HG03378 (cell line): ENCODE results near the gene TPPP.
"Not testable (repeated sequence)": the region's sequence is repeated elsewhere in the genome, so short reads cannot be mapped to it uniquely, and the experiment has no call there.

Source experiments
- ATAC-seq: cut with Tn5 transposase; IDR thresholded peaks from one replicate; pipeline ENCODE4 v1.9.1; 2021; ENCODE audit warnings: mild to moderate bottlenecking, moderate library complexity; ENCODE audit not compliant: unreplicated experiment

The TPPP gene

DNA sequence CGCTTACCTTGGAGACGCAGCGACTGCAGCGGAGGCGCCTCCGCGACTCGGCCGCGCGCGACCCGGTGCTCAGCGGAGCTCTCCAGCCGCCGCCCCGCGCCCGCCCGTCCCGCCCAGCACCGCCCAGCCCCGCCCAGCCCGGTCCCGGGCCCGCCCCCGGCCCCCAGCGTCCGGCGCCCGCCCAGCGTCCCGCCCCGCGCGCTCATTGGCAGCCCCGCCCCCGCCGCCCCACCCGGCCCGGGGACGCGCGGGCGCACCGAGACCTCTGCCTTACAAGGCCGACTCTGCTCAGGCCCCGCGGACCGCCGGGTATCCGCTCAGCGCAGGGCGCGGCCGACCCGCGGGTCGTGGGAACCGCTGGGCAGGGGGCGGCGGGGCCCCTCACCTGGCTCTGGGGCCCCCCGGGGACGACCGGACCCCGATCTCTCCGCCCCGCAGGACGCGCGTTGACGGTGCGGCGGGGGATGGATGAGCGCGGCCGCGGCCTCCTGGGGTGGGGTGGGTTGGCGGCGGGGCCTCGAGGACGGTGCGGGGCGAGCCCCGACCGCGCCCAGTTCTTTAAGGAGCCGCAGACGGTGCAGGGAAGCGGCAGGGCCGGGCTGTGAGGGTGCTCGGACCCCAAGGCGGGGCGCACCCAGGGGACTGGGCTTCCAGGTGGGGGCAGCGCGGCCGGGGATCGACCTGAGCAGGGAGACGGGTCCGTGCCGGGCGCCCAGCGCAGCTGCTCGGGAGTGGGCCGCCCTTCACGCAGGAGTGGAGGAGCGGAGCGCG lies at the start of gene TPPP:
Gene TPPP, minus strand, starts transcription at position 82 of the 771 bp plus-strand sequence. CDS start 15,292 bp downstream, outside the sequence.
- not testable (repeated sequence) for ATAC-seq

DNA sequence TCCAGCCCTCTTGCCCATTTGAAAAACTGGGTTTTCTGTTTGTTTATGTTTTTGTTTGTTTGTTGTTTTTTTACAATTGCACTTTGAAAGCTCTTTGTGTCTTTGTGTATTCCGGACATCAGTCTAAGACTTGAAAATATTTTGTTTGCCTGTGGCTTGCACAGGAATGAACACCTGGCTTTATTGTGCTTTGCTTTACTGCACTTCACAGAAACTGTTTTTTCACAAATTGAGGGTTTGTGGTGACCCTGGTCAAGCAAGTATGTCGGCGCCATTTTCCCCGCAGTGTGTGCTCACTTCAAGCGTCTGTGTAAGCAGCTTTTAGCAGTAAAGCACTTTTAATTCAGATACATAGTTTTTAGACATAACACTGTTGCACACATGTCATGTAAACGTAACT lies 49.1 kb upstream of the TPPP start:
- ATAC-seq = not testable (repeated sequence)

DNA sequence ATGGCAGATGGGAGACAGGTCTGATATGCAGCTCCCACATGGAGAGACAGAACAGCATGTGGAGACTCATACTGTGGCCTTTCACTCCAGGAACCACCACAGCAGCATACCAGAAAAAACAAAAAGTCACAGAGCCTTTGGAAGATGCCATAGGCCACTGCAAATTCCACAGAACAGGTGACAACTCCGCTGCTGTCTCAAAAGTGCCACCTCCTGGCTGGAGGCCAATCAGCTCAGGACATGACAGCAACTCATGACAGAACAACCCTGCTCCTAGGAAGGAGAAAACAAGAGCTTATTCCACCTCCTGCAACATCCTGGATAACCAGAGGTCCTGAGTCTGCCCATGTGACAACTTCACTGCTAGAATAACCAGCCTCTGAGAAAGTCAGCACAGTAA lies 41.0 kb upstream of the TPPP start:
- not testable (repeated sequence) for ATAC-seq

DNA sequence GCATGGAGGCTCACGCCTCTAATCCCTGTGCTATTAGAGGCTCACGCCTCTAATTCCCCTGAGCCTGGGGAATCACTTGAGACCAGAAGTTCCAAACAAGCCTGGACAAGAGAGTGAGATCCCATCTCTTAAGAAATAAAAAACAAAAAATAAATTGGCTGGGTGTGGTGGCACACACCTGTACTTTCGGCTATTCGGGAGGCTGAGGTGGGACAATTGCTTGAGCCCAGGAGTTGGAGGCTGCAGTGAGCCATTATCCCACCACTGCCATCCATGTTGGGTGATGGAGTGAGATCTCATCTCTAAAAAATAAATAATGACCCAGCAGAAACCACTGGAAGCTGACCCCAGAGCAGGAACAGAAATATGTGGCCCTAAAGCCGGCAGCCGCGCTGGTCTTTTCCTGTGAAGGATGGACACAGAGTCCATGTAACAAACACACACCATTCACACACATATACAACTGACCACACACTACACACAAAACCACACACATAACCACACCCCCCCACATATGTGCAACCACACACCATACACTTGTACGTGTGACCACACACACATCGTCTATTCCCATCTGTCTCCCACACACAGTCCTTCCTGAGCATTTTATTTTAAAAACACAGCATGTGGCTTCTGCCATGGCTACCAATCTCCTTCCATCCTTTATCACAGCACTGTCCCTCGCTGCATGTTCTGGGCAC lies 39.8 kb upstream of the TPPP start:
- ATAC-seq = not testable (repeated sequence)

DNA sequence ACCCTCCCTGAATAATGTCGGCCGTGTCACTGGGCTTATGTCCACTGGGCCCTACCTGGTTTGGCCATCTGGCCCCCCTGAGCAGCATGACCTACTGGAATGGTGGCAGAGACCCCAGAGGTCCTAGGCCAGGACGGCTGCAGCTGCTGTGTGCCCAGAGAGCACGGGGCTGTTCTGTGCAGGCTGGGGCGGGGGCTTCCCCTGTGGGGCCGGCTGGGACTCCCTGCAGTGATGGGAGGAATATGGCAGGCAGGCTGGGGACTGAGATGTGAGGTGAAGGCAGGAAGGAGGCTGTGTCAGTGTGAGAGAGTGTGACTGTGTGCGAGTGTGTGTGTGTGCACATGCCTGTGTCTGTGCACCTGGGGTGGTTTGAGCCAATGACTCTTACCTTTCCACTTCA lies 36.1 kb upstream of the TPPP start:
- ATAC-seq = not testable (repeated sequence)

DNA sequence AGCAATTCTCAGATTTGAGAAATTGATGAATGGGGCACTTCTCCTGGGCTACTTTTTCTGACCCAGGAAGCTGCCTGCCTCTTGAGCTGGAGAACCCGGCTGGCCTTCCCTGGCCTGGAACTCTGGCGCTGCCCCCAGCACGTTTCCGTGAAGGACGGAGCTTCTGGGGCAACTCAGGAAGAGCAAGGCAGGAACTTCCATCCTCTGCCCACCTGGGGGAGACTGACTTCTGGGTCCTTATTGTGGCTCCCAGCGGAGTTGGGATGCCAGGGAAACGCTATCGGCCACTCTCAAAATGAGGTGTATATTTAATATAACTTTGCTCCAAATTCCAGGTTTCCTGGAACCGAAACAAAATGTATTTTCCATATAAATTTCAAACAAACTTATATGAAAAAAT lies 33.9 kb upstream of the TPPP start:
- ATAC-seq = not testable (repeated sequence)

DNA sequence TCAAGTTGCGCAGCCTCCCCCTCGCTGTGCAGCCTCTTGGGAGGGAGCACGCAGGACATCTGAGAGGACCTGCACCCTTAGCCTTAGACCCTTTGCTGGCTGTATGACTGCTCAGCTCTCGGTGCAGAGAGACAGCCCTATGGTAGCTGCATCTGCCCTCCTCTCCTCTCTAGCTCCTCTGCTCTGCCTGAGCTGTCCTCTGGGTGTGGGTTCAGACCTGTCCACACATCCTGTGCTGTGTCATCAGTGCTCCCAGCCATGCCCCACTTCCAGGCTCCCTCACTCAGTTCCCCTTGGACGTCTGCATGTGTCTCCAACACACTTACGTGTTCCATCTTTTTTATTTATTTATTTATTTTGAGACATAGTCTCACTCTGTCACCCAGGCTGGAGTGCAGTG lies 30.7 kb upstream of the TPPP start:
- ATAC-seq = not testable (repeated sequence)

DNA sequence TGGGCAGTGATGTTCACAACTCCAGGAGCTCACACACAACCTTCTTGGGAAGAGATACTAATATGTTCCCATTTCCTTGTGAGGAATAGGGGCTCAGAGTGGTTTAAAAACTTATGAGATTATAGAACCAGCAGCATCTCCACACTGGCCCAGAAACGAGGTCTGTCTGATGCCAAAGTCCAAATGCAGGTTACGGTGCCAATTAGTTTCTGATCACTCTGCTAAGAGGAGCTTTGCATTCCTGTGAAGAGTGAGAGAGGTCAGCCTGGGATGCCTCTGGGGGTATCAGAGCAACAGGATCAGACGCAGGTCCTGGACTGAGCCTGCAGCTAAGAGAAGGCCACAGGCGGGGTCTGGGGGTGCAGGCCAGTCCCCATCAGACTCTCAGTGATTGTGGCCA lies 30.2 kb upstream of the TPPP start:
- not testable (repeated sequence) for ATAC-seq

DNA sequence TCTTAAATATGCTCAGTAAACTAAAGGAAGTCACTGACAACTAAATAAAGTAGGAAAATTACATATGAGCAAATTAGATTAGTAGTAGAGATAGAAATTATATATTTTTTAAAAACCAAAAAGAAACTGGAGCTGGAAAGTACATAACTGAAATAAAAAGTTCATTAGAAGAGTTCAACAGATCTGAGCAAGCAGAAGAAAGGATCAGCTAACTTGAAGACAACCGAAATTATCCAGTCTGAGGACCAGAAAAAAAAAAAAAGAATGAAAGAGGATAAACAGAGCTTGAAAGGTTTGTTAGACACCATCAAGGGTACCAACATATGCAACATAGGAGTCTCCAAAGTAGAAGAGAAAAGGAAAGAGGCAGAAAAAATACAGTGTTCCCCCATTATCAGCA lies 26.2 kb upstream of the TPPP start:
- not testable (repeated sequence) for ATAC-seq

DNA sequence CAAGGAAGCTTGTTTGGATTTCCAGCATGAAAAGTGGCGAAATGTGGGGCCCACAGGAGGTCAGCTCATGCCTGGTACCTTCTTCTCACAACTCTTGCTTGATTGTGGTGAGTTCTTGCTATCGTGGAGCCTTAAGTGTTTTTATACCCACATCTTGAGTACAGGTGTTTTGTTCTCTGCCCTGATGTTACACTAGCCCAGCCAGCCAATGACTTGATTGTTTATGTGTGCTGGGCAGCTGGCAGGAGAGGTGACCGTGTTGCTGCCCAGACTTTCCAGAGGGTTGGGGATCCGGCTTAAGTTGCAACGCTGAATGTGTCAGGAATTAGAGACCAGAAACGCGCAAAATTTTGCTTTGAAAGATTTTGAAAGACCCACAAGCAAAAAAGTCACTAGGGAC lies 24.0 kb upstream of the TPPP start:
- no peak for ATAC-seq

DNA sequence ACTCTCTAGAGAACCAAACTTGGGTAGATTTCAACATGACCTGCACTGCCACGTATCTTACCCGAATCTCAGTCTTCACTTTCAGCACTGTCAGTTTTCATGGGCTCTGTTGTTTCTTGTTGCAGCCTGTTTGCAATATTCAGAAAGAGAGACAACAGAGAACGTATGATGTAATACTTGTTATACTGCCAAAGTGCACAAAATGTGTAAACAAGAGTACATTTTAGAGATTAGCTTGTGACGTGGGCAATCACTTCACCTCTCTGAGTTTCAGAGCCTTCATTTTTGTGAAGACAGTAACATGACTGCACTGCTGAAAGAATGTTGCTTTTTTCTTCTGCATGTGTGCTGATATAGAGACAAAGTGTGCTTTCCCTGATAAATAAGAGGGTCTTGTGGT lies 23.6 kb upstream of the TPPP start:
- ATAC-seq = not testable (repeated sequence)

DNA sequence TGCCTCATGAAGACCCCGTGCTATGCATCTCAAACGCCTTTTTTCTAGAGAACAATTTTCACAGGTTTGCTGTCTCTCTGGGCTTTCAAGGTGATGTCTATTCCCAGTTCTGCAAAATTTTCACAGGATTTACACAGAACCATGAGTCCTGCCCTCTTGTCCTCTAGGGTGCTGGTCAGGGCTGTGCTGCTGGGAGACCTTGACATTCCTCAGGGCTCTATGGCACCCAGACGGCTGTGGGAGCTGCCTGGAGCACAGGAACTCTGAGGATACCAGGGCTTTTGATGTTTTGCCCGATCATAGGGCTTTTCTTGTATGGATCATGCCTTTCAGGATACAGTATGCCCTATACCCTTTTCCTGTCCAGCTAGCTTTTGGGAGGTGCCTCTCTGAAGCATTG lies 22.5 kb upstream of the TPPP start:
- not testable (repeated sequence) for ATAC-seq

DNA sequence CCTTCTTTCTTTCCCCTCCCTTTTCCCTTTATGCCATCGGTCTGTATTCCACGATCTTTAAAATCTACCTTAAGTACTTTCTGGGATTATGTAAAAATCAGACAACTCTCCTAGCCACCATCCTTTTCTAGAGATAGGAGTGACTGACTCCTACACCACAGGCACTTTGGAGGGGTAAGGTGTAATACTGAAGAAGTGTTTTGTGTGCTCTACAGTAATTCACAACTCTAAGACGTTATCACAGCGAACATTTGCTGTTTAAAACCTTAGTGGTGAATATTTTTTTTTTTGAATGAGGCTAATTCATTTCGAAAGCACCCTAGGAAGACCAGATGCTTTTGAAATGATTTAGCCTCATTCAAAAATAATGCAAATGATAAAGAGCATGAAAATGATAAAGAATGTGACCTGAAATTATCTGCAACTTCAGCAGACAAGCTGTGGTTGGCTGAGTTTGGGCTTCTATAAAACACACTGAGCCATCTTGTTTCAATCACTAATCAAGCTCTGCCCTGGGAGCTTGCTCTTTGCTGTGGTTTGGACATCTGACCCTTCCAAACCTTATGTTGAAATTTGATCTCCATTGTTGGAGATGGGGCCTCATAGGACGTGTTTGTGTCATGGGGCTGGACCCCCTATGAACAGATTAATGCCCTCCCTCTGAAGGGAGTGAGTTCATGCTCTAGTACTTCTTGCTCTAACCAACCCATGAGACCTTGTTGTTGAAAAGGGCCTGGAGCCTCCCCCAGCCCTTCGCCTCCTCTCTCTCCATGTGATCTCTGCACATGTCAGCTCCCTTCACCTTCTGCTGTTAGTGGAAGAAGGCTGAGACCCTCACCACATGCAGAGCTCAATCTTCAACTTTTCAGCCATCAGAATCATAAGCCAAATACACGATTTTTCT lies 21.3 kb upstream of the TPPP start:
- ATAC-seq = not testable (repeated sequence)

DNA sequence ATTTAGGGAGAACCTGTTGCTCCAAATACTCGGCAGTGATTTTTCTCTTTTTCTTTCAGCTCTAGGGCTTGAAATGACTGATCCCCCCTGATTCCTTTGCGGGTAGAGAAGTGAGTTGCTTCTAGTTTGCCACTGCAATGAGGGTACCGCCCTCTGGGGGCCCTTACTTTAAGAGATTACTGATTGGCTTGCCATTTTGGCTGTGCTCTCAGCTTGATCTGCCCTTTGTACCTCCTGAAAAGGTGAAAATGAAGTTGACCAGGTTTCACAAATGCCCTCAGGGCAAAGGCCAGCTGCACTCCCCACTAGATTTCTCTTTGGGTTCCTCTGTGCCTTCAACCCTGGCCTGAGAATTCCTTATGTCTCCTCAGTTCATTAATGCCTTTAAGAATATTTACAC lies 20.5 kb upstream of the TPPP start:
- not testable (repeated sequence) for ATAC-seq

DNA sequence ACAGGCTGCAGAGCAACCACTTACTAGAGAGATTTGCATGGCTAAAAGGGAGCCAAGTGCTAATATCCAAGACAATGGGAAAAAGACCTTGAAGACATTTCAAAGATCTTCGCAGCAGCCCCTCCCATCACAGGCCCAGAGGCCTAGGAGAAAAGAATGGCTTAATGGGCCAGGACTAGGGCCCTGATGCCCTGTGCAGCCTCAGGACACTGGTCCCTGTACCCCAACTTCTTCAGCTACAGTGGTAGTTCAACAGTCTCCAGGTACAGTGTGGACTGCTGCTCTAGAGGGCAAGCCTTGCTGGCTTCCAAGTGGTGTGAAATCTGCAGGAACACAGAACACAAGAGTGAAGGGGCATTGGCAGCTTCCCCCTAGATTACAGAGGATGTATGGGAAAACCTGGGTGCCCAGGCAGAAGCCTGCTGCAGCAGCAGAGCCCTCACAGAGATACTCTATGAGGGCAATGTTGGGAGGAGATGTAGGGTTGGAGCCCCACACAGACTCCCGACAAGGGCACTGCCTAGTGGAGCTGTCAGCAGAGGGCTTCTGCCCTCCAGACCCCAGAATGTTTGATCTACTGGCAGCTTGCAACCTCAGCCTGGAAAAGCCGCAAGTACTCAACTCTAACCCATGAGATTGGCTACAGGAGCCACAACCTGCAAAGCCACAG lies 15.8 kb upstream of the TPPP start:
- ATAC-seq = not testable (repeated sequence)

DNA sequence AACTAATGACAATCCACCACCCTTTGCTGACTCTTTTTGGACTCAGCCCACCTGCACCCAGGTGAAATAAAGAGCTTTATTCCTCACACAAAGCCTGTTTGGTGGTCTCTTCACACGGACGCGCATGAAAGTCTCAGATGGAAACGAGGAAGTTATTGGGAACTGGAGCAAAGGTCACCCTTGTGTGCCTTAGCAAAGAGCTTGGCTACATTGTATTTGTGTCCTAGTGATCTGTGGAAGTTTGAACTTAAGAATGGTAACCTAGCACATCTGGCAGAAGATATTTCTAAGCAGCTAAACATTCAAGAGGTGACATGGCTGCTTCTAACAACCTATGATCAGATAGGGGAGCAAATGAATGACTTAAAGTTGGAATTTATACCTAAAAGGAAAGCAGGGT lies 15.2 kb upstream of the TPPP start:
- not testable (repeated sequence) for ATAC-seq

DNA sequence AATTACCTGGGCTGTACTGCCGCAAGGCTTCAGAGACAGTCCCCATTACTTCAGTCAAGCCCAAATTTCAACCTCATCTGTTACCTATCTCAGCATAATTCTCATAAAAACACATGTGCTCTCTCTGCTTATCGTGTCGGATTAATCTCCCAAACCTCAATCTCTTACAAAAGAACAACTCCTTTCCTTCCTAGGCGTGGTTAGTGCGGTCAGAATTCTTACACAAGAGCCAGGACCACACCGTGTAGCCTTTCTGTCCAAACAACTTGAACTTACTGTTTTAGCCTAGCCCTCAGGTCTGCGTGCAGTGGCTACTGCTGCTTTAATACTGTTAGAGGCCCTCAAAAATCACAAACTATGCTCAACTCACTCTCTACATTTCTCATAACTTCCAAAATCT lies 13.0 kb upstream of the TPPP start:
- not testable (repeated sequence) for ATAC-seq

DNA sequence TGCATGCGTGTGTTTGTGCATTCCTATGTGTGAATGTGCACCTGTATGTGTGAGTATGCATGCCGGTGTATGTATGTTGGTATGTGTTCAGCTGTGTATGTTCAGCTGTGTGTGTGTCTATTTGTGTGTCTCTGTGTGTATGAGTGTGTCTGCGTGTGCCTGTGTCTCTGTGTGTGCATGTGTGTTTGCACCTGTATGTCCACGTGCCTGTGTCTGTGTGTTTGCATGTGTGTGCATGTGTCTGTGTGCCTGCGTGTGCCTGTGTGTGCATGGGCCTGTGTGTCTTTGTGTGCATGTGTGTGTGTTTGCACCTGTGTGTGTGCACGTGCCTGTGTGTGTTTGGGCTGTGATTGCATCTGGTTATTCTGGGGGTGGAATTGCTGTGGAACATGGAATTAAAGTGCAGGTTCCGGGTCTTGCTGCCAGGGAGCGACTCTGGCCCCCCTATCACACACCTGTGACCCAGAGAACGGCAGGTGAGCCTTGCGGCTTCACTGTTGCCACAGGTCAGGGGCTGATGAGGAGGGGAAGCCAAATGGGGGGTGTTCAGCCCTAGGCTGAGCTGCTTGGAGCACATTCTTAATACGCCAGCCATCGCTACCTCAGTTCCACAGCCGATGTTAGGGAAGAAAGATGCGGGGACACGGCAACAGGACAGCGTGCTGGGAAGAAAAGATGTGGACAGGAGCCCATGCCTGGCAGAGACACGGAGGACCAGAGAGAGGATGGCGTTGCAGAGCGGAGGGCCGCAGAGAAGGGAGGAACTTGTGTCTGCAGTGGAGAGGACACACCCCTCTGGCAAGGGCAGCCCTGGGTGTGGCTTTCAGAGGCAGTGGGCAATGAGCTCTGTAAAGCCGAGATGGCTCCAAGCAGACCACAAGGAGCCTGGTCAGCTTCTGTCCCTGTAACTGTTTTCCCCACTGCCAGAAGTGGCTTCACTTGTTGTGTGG lies 3.9 kb upstream of the TPPP start:
- not testable (repeated sequence) for ATAC-seq

DNA sequence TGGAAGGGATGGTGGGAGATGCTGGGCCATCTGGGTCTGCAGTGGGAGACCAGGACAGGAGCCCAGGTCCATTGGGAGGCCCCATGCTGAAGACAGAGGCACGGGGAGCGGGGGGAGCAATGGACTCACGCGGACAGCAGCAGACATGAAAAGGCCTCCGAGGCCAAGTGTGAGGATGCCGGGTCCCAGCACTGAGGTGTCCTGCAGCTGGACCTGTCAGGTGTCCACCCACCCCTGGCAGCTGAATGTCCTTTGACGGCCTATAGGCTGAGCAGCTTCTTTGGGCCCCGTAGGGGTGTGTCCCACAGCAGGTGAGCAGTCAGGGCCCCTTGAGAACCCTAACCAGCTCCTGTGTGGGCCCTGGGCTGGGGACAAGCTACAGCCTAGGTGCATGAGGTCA lies 3.0 kb upstream of the TPPP start:
- ATAC-seq = not testable (repeated sequence)
